Cardiac muscle cell (in vitro differentiated cells and primary cell): ENCODE measurements around the gene ADAMTS2. TPM values are rescaled to one million over a fixed set of nuclear protein-coding genes. Genes with fewer than 3 reads are reported as not detected.

Experiments
- DNase-seq, 2 donors: peaks; one replicate each; pipeline versions ENCODE4 v3.0.0 to v3.0.0-alpha.2; 2010 to 2017; ENCODE audit warnings: low read depth in 1 of 2, low spot score in 1 of 2
- H3K27ac ChIP-seq: fragments of 200-600 bp; sonication (generic); 2 replicates; pipeline ENCODE4 v1.5.1; 2016
- H3K27me3 ChIP-seq: fragments of 200-600 bp; sonication (generic); 2 replicates; pipeline ENCODE4 v1.6.0; 2016; ENCODE audit warnings: control low read depth
- H3K36me3 ChIP-seq: fragments of 200-600 bp; sonication (generic); 2 replicates; pipeline ENCODE4 v1.5.1; 2016; ENCODE audit warnings: control low read depth
- H3K4me1 ChIP-seq: fragments of 200-600 bp; sonication (generic); 2 replicates; pipeline ENCODE4 v1.8.1; 2017; ENCODE audit warnings: low read depth, mild to moderate bottlenecking, mixed run types
- H3K4me3 ChIP-seq: fragments of 200-600 bp; sonication (generic); 2 replicates; pipeline ENCODE4 v1.5.1; 2016; ENCODE audit warnings: mild to moderate bottlenecking
- H3K9me3 ChIP-seq: fragments of 200-600 bp; sonication (generic); 2 replicates; pipeline ENCODE4 v1.5.1; 2017; ENCODE audit warnings: low read depth, mild to moderate bottlenecking, control low read depth
- polyA plus RNA-seq: library from polyadenylated mRNA; unstranded; fragments of >200 nt; fragmentation: Nextera tagmentation; extraction: Ambion mirVana; gene quantifications from 2 replicates; pipeline ENCODE4 v1.2.1, GENCODE V29; 2016
- total RNA-seq: library from RNA; depleted of rRNA; stranded (reverse); fragments of >200 nt; gene quantifications from 2 replicates; pipeline ENCODE4 v1.2.3, GENCODE V29; 2016
- TF ChIP-seq, protein P1 (sequence below): IDR thresholded peaks from 2 replicates; pipeline ENCODE4 v1.5.1; 2012; ENCODE audit warnings: low read depth, mild to moderate bottlenecking, low read length

Gene ADAMTS2
- total and polyA plus RNA-seq, 2 experiments from 2014 or later: 3.1 to 8.8 TPM

DNA sequence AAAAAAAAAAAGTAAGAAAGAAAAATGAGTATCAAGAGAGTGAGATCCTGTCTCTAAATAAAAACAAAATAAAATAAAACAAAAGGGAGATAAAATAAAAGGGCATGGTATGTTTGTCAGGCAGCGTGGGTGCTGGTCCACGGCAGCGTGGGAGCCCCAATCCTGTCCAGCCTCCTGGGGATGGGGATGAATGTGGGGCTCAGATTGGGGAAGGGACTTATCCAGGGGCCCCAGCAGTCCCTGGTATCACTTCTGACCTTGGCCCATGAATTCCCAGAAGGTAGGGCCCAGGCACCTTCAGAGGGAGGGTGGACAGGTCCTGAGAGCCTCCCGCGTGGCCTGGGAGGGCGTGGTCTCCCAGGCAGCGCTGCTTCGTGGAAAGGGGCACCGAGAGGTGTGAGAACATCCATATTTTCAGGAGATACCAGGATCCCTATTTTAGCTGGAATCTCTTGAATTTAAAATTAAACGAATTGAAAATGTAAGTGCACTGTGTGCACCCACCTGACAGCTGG, 213.9 kb downstream of the ADAMTS2 start:
- TF ChIP-seq, protein P1, sequence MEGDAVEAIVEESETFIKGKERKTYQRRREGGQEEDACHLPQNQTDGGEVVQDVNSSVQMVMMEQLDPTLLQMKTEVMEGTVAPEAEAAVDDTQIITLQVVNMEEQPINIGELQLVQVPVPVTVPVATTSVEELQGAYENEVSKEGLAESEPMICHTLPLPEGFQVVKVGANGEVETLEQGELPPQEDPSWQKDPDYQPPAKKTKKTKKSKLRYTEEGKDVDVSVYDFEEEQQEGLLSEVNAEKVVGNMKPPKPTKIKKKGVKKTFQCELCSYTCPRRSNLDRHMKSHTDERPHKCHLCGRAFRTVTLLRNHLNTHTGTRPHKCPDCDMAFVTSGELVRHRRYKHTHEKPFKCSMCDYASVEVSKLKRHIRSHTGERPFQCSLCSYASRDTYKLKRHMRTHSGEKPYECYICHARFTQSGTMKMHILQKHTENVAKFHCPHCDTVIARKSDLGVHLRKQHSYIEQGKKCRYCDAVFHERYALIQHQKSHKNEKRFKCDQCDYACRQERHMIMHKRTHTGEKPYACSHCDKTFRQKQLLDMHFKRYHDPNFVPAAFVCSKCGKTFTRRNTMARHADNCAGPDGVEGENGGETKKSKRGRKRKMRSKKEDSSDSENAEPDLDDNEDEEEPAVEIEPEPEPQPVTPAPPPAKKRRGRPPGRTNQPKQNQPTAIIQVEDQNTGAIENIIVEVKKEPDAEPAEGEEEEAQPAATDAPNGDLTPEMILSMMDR: no peak
- Histone ChIP-seq H3K27ac (no peak overlapping the region), H3K9me3 (no peaks in the 10 kb centered on the region), H3K27me3 (no peaks in the 10 kb centered on the region), H3K36me3 (no peaks in the 10 kb centered on the region), H3K4me3 (no peak overlapping the region), H3K4me1 (no peaks in the 10 kb centered on the region)
- no peak for DNase-seq

DNA sequence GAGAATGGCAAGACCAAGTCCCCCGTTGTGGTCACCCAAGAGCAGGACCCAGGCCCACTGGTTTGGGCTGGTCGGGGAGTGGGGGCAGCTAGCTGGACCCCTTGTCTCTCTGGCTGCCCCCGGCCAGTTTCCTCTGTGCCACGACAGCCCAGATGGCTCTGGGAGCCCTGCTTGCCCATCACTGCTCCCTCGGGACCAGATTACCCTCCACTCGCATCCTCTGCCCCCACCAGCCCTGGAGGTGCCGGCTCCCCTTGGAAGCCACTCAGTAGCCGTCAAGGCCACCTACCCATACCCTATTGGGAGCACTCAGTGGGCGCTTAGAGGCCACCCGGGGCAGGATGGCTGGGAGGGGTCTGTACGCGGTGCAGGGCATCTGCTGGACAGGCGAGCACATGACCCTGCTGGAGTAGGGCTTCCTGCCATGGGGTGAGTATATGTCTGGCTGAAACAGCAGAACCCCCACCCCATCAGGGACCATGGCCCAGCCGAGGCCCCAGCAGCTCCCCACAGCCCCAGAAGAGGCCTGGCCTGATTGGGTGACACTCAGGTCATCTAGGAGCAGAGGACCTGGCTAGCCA, 215.1 kb downstream of the ADAMTS2 start:
- no peaks in the 10 kb centered on the region for H3K4me1 ChIP-seq
- no peaks in the 10 kb centered on the region for H3K9me3 ChIP-seq
- H3K27ac ChIP-seq: no peak overlapping the region
- TF ChIP-seq, protein P1: no peak
- H3K27me3 ChIP-seq: no peaks in the 10 kb centered on the region
- DNase-seq: no peak
- H3K4me3 ChIP-seq: no peak overlapping the region
- H3K36me3 ChIP-seq: no peaks in the 10 kb centered on the region

DNA sequence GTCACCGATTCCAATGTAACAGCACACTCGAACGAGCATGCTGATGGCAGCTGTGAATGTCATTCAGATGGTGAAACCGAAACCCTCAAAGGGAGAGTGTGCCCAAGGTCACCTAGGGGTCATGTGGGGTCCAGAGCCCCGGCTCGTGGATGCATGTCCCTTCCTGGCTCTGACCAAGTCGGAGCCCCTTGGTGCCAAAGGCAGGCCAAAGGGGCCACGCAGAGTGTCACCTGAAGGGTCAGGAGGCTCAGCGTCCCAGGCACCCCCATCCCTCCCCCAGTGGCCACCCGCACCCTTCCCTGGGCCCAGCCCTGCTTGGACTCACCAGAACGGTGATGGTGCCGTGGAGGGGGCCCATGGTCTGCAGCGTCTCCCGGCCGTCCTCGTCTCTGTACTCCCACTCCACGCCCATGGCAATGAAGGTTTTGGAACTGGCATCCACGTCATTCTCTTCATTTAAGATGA, 215.6 kb downstream of the ADAMTS2 start:
- TF ChIP-seq, protein P1: no peak
- H3K4me1 ChIP-seq: no peaks in the 10 kb centered on the region
- no peaks in the 10 kb centered on the region for H3K36me3 ChIP-seq
- no peak for DNase-seq
- H3K27ac ChIP-seq: no peak overlapping the region
- H3K9me3 ChIP-seq: no peaks in the 10 kb centered on the region
- H3K27me3 ChIP-seq: no peaks in the 10 kb centered on the region
- H3K4me3 ChIP-seq: no peak overlapping the region

DNA sequence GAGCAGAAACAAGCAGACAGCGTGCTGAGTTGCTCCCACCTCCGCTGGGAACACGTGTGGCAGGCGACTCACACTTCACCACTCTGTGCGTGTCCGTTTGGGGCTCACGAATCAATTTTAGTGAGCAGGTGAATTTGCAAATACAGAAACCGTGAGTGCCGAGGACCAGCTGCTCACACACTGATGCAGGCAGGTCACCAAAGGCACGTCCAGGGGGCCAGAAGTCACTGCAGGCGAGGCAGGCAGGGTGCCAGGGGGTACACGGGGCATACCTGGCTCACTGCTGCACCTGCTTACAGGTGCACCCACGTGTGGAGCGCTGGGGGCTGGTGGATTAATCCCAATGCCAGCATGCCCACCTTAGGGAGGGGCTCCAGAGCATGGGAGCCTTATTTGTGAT, 216.3 kb downstream of the ADAMTS2 start:
- TF ChIP-seq, protein P1: no peak
- no peaks in the 10 kb centered on the region for H3K36me3 ChIP-seq
- DNase-seq: no peak

DNA sequence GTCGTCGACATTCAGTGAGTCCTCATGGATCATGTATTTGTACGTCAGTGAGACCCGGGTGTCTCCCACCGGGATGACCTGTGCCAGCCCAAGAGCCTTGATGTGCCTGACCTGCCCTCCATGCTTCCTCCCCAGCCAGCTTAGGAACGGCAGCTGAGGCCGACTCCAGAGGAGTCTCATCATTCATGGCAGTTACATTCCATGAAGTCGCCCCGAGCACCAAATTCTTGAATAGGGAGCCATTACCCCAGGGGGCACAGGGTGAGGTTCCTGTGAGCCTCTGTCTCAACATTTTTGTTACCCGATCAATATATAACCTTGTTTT, 217.3 kb downstream of the ADAMTS2 start:
- no peak for DNase-seq
- H3K36me3 ChIP-seq: no peaks in the 10 kb centered on the region
- H3K4me1 ChIP-seq: no peaks in the 10 kb centered on the region
- H3K9me3 ChIP-seq: no peaks in the 10 kb centered on the region
- no peaks in the 10 kb centered on the region for H3K27me3 ChIP-seq
- no peak overlapping the region for H3K4me3 ChIP-seq
- TF ChIP-seq, protein P1: no peak
- H3K27ac ChIP-seq: no peak overlapping the region

More for the DNA sequence above, 216.3 kb downstream of the ADAMTS2 start:
- Histone ChIP-seq H3K27me3 (no peaks in the 10 kb centered on the region), H3K4me3 (no peak overlapping the region), H3K9me3 (no peaks in the 10 kb centered on the region), H3K27ac (no peak overlapping the region), H3K4me1 (no peaks in the 10 kb centered on the region)
